Measurements from ENCODE around the gene PAQR4. TPM values are rescaled to one million over a fixed set of nuclear protein-coding genes. Genes with fewer than 3 reads are reported as not detected.

The PAQR4 gene
- polyA plus RNA-seq, 3 donors: 6.3 to 14.2 (median 8.9) TPM

DNA sequence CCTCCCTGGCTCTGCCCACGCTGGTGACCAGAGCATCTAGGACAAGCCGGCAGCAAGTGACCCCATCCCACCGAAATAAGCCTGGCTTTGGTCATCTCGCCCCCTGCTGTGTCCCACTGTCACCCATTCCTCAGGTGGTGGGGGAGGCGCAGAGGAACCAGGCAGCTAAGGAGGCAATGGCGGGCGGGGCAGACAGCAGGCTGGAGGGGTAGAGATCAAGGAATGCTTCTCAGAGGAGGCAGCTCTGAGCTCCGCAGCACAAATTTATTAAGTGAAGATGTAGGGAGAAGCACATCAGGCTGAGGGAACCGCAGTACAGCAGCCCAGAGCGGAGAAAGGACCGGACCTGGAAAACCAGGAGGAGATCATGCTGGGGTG, 12.6 kb upstream of the PAQR4 start:
- no peak overlapping the region for H3K27ac ChIP-seq (ENCODE audit: low read depth in 1 of 2, low read length in 2 of 2)
- peak overlapping the region in 1 of 3 experiments; percentile 47 for H3K4me3 ChIP-seq (replicated peaks in 1 of 3; ENCODE audit: low read depth in 2 of 3, low read length in 3 of 3)
- H3K27me3 Mint-ChIP-seq (ENCODE audit: low read depth in 3 of 3): peaks cover 4 to 30% (median 23%) of the 10 kb centered on the region in 3 donors
- H3K9me3 Mint-ChIP-seq: peaks cover 0 to 2% (median 0%) of the 10 kb centered on the region in 7 donors
- TF ChIP-seq, protein P1, sequence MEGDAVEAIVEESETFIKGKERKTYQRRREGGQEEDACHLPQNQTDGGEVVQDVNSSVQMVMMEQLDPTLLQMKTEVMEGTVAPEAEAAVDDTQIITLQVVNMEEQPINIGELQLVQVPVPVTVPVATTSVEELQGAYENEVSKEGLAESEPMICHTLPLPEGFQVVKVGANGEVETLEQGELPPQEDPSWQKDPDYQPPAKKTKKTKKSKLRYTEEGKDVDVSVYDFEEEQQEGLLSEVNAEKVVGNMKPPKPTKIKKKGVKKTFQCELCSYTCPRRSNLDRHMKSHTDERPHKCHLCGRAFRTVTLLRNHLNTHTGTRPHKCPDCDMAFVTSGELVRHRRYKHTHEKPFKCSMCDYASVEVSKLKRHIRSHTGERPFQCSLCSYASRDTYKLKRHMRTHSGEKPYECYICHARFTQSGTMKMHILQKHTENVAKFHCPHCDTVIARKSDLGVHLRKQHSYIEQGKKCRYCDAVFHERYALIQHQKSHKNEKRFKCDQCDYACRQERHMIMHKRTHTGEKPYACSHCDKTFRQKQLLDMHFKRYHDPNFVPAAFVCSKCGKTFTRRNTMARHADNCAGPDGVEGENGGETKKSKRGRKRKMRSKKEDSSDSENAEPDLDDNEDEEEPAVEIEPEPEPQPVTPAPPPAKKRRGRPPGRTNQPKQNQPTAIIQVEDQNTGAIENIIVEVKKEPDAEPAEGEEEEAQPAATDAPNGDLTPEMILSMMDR (IDR thresholded peaks at IDR 0.05): no peak
- H2AFZ ChIP-seq (ENCODE audit: insufficient read depth, low read depth, low read length, poor library complexity, severe bottlenecking): peak overlapping the region; percentile 81
- H3K9ac ChIP-seq (ENCODE audit: insufficient read depth, low read length, poor library complexity, severe bottlenecking): peak overlapping the region; percentile 25
- peaks cover 0 to 6% of the 10 kb centered on the region in 2 donors for H3K27me3 ChIP-seq (ENCODE audit: control insufficient read depth in 2 of 2, insufficient read depth in 2 of 2, low read length in 2 of 2)
- H3K4me1 Mint-ChIP-seq: peaks cover 12% of the 10 kb centered on the region
- H3K36me3 Mint-ChIP-seq: no peaks in the 10 kb centered on the region
- H3K4me3 Mint-ChIP-seq: no peak overlapping the region
- no peaks in the 10 kb centered on the region for H3K9me3 ChIP-seq (replicated peaks in 1 of 2; ENCODE audit: control insufficient read depth in 1 of 2, insufficient read depth in 1 of 2, low read length in 2 of 2)
- no peak overlapping the region for H3K27ac Mint-ChIP-seq
- no peaks in the 10 kb centered on the region for H3K79me2 ChIP-seq (ENCODE audit: insufficient read depth, low read length)
- WGBS (ENCODE audit: insufficient coverage): 85% methylated on average over 8 of the region's 11 CpGs
- no peak for DNase-seq
- H3K4me1 ChIP-seq (ENCODE audit: control insufficient read depth in 1 of 2, insufficient read depth in 2 of 2, low read length in 2 of 2): peaks cover 13 to 15% of the 10 kb centered on the region in 2 donors
- peak overlapping the region; percentile 54 for H3K4me2 ChIP-seq (replicated peaks; ENCODE audit: extremely low read depth, low read length, poor library complexity, severe bottlenecking)
- intact Hi-C loops (cut with micrococcal nuclease): no loop called here
- no peaks in the 10 kb centered on the region for H3K36me3 ChIP-seq (replicated peaks in 1 of 2; ENCODE audit: control insufficient read depth in 1 of 2, insufficient read depth in 2 of 2, low read length in 2 of 2)
- no peaks in the 10 kb centered on the region for H4K20me1 ChIP-seq (ENCODE audit: insufficient read depth, low read length)

DNA sequence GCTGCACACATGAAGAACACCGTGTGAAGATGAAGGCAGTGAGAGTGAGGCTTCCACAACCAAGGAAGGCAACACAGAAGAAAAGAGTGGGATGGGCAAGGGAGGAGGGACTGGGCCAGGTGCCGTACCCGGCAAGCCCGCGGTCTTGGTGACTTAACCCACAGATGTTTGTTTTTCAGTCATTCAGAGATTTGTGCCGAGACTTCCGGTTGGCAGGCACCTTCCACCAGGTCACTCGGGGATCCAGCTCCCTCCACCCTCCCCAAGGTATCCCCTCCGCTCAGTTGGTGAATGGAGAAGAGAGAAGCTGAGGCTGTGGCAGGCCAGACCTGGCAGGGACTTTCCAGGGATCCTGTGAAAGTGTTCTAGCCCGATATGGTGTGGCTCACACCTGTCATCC, 9.9 kb upstream of the PAQR4 start:
- Mint-ChIP-seq H3K27ac (no peak overlapping the region), H3K36me3 (no peaks in the 10 kb centered on the region), H3K4me3 (peak overlapping the region in 1 of 2 donors; percentile 24), H3K27me3 (ENCODE audit: low read depth in 3 of 3) (peaks cover 26 to 54% (median 45%) of the 10 kb centered on the region in 3 donors), H3K9me3 (peaks cover 0 to 6% (median 2%) of the 10 kb centered on the region in 7 donors), H3K4me1 (peaks cover 24% of the 10 kb centered on the region)
- peaks cover 11 to 32% of the 10 kb centered on the region in 2 donors for H3K27me3 ChIP-seq (ENCODE audit: control insufficient read depth in 2 of 2, insufficient read depth in 2 of 2, low read length in 2 of 2)
- 94% methylated on average over 2 of the region's 10 CpGs for WGBS (ENCODE audit: insufficient coverage)
- H3K79me2 ChIP-seq (ENCODE audit: insufficient read depth, low read length): no peaks in the 10 kb centered on the region
- TF ChIP-seq, protein P1 (IDR thresholded peaks at IDR 0.05): no peak
- intact Hi-C loops (cut with micrococcal nuclease): no loop called here
- H3K27ac ChIP-seq (ENCODE audit: low read depth in 1 of 2, low read length in 2 of 2): no peak overlapping the region
- H4K20me1 ChIP-seq (ENCODE audit: insufficient read depth, low read length): peaks cover 9% of the 10 kb centered on the region
- peak in 1 of 3 donors; percentile 1 for DNase-seq
- H2AFZ ChIP-seq (ENCODE audit: insufficient read depth, low read depth, low read length, poor library complexity, severe bottlenecking): no peak overlapping the region
- H3K4me3 ChIP-seq (replicated peaks in 1 of 3; ENCODE audit: low read depth in 2 of 3, low read length in 3 of 3): no peak overlapping the region
- no peak overlapping the region for H3K4me2 ChIP-seq (replicated peaks; ENCODE audit: extremely low read depth, low read length, poor library complexity, severe bottlenecking)
- H3K36me3 ChIP-seq (replicated peaks in 1 of 2; ENCODE audit: control insufficient read depth in 1 of 2, insufficient read depth in 2 of 2, low read length in 2 of 2): no peaks in the 10 kb centered on the region
- no peak overlapping the region for H3K9ac ChIP-seq (ENCODE audit: insufficient read depth, low read length, poor library complexity, severe bottlenecking)
- peaks cover 24 to 31% of the 10 kb centered on the region in 2 donors for H3K4me1 ChIP-seq (ENCODE audit: control insufficient read depth in 1 of 2, insufficient read depth in 2 of 2, low read length in 2 of 2)
- no peaks in the 10 kb centered on the region for H3K9me3 ChIP-seq (replicated peaks in 1 of 2; ENCODE audit: control insufficient read depth in 1 of 2, insufficient read depth in 1 of 2, low read length in 2 of 2)
